Fibroblast of peridontal ligament (primary cell): ENCODE data around the gene NEU1.

Experiments used
- DNase-seq: peaks from one replicate; pipeline ENCODE4 v3.0.0-alpha.2; 2010; ENCODE audit errors: extremely low read depth

The NEU1 gene

DNA sequence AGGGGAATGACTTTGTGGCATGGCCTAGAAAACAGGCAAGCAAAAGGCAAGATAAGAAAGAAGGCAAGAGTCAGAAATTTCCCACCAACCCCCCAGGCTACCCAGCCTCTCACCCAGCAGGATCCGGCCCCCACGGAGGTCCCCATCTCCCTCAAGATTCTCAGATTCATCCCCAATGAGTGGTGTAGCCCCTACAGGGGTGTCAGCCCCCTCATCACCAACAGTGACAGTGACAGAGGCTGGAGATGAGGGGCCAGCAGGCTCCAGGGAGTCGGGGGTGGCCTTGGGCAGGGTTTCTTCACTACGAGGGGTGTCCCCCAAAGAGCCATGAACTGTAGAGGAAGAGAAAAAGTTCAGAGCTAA, 33.9 kb upstream of the NEU1 start:
- no peak for DNase-seq

DNA sequence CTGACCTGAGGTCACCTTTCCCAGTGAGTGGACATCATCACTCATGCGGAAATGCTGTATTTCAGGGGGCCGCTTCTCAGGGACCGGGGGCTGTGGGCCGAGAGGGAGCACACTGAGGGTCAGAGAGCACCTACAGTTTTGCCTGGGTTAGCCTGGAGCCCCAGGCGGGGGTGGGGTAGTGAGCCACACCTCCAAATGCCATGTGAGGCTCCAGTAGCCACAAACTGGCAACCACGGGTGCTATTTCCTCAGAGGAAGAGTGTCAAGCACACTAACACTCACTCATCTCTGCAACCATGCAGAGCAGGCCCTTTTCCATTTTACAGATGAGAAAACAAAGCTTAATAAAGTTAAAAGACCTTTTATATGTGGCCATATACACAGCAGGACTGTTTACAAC, 30.2 kb upstream of the NEU1 start:
- DNase-seq = no peak

DNA sequence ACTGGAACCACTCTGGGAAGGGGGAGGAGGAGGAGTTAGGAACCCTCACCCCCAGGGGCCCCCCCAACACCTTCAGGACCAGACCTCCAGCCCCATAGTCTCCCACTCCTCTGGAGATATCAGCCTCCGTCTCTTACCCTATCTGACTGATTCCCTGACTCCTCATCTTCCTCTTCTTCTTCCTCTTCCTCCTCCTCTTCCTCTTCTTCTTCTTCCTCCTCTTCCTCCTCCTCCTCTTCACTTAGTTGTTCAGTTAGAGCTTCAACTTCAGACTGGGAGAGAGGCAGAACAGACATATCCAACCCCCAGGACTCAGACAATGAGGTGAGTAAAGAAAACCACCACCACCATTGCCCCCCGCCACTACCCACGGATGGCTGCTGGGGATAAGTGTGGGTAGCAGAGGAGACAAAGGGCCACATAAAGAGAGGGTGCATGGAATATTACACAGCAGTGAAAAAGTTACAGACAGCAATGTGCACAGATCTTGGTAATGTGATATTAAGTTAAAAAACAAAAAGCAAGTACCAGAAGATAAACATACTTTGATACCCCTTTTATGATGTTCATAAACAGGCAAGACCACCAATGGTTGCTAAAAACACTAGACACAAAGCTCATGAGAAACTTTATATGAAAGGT, 26.8 kb upstream of the NEU1 start:
- DNase-seq = no peak

DNA sequence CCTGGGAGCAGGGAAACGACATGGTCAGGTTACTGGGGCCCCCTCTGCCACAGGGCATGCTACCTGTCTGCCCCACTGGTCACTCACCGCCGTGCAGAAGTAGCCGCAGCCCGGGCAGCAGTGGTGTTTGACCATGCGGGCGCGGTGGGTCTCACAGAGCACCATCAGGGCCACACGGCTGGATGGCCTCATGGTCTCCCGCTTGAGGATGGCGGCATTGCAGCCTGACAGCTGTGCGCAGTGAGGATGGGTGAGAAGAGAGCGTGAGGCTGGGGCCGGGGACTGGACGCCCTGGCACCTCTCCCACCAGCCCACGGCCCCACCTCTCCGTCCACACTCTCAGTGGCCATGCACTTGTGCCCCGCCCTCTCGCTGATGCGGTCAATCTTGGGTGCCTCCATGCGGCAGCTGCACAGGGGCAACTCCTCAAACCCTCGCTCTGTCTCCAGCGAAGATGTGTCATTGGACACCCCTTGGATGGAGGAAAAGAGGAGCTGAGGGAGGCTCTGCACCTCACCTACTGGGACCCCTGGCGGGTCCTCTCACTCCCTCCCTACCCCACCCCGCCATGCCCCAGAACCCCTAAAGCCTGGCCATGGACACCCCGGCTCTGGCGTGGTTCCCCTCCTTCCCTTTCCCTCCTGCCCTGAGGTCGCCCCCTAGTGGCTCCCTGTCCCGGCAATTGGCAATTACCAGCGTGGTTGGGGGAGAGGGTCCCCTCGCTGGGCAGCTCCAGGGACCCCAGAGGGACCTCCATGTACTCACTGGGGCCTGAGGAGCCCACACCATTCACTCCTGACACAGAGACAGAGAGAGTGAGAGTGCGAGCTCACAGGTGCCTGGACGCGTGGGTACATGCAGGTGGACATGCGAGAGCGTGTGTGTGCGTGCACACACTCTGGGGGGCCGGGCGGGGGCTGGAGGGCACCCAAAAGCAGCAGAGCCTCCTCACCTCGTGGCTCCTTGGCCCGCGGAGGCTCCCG, 25.9 kb upstream of the NEU1 start:
- no peak for DNase-seq

DNA sequence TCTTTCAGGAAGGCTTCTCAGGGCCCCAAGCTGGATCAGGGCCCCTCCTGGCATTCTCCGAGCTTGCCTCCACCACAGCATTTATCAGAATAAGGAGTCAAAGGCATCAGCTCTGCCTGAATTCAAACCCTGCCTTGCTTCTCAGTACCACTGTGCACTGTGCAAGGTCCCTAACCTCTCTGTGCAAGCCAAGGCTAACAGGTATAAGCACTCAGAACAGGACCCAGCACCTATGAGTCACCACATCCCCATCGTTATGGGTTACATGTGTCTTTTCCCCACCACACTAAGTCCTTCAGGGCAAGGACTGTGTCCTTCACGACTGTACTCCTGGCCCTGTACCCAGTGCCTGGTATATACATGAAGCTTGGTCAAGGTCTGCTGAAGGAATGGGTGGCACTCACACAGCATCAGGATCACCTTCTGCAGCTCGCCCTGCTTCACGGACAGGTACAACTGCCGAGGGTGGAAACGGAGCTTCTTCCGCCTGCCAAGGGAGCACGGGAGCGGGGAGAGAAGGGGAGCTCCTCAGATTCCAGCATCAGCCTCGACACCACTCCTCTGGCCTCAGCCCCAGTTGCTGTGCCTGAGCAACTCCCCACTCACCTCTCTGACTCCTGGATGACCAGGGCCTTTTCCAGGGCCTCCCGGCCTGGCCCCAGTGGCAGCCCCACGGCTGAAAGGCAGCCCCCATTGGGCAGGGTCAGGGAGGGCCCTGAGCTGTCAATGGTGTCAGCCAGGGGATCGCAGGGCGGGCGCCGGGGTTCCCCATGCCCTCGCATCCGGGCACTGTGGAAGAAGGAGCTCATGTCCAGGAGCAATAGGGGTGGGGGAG, 24.8 kb upstream of the NEU1 start:
- DNase-seq = no peak

DNA sequence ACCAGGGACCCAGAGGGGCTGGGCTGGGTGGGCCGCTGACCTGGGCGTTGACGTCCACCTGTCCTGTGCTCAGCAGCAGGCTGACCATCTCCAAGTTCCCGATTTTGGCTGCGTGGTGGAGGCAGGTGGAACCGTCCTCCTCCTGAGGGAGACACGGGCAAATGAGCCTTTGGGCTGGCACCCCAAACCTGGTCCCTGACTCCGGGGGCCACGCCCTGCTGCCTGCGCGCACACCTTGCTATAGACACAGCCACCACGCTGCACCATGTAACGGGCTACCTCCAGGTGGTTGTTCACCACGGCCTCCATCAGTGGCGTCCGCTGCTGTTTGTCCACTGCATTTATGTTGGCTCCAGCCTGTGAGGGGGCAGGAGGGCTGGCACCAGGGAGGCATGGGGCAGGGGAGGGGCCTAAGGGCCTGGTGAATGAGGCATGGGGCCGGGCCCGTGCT, 23.9 kb upstream of the NEU1 start:
- no peak for DNase-seq

DNA sequence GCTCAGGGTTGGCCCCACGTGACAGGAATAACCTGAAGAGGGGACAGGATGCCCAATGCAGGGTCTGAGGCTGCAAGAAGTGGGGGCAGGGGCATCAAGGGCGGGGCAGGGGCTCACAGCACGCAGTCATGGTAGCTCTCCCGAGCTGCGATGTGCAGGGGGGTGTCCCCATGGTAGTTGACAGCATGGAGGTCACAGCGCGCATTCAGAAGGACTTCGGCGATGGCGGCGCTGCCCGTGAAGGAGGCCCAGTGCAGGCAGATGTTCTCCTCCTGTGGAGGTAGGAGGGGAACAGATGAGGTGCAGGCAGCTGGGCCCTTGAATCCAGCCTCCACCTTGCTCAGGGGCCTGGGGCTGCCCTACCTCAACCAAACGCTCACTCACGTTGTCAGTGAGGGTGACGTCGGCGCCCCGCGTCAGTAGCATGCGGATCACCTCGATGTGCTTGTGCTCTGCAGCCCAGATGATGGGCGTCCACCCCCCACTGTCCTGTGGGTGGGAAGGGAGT, 22.0 kb upstream of the NEU1 start:
- DNase-seq = no peak

DNA sequence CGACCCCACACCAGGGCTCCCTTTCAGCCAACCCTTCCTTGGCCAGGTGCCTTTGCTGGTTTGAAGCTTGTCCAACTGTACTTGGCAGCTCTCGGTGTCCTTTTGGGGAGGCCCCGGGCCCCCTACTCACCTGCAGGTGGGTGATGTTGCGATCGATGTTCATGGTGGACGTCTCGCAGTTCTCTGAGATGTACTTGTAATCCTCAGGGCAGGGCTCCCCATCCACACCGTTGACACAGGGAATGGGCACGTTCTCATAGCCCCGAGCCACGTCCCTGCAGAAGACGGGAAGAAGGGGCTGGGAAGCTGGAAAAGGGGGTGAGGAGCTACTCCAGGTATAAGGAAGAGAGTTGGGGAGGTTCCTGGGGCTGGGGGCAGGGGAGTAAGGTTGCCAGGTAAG, 21.1 kb upstream of the NEU1 start:
- no peak for DNase-seq

DNA sequence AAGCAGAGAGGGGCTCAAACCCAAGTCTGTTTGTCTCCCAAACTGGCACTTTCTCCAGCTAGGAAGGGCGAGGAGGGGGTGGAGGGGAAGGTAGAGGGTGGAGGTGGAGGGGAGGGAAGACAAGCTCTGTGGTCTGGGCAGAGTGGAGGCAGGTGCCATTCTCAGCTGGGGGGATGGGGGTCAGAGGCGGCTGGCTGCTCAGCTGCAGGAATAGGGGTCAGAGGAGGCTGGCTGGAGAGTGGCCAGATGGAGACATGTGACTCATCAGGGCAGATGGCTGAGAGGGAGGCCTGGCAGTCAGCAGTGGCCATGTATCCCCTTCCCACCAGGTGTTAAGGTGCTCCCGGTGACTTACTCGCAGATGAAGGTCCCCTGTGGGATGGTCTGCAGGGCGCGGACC, 19.7 kb upstream of the NEU1 start:
- DNase-seq = no peak

DNA sequence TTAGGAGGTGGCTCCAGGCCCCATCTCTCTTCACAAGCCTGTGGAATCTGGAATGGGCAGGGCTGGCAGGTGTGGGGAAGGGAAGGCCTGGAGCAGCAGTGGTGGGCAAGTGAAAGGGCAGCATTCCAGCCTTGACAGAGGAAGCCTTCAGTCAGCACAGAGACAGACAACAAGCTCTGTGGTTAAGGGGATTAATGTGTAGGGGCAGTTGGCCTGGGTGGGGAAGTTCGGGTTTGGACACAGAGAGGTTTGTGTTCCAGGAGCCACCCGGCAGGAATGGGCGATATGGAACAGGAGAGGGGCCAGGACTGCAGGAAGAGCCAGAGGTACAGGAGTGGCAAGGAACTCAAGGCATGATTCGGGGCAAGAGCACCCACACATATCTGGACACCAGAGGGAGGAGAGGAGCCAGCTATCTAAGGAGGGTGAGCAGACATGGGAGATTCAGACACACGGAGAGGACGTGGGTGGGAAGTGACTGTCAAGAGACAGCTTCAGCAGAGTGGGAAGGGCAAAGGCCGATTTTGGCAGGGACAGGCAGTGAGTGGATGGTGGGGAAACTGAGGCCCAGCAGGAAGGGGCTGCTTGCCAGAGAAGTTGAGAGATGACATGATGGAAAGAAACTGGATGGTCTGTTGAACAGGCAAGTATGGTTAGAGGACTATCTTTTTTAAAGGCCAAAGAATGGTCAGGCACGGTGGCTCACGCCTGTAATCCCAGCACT, 18.7 kb upstream of the NEU1 start:
- DNase-seq = no peak

DNA sequence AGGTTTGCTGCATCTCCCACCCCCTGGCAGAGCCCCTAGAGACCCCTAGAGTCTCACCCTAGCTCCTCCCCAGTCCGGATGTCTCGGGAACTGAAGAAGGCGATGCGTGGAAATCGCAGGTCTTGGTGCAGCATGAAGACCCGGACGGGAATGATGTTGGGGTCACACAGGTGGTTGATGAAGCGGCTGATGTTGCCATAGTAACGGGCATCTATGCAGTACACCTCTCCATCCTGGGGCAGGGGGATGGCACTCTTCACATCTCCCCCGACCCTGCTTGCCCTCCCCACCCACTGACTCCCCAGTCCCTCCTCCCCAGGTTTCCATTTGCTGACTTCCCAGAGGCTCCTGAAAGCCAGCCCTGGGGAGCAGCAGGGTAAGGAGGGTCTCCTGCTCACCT, 18.0 kb upstream of the NEU1 start:
- no peak for DNase-seq

DNA sequence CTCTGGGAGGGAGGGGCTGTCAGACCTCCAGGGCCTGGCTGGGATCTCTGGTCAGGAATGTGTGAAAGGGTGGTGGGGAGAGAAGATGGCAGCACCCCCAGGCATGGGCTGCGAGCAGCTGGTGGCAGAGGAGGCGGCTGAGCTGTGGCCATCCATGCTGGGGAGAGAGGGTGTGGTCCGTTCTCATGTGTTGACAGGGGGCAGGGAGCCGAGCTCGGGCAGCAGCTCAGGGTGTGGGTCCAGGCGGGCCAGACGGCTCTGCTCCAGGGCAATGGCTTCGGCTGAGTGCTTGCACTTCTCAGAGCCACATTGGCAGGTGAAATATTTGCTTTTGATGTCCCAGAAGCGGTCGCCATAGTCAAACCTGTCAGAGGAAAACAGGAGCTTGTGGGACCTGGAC, 17.3 kb upstream of the NEU1 start:
- no peak for DNase-seq

DNA sequence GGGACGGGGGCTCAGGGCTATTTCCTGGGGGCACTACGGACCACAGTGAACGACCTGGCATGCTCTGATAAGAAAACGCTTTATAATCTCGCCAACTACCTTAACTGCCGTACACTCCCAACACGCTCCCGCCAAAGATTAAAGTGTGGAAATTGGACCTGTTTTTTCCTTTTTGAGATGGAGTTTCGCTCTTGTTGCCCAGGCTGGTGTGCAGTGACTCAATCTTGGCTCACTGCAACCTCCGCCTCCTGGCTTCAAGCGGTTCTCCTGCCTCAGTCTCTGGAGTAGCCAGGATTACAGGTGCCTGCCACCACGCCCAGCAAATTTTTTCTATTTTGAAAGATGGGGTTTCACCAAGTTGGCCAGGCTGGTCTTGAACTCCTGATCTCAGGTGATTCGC, 16.5 kb upstream of the NEU1 start:
- no peak for DNase-seq

DNA sequence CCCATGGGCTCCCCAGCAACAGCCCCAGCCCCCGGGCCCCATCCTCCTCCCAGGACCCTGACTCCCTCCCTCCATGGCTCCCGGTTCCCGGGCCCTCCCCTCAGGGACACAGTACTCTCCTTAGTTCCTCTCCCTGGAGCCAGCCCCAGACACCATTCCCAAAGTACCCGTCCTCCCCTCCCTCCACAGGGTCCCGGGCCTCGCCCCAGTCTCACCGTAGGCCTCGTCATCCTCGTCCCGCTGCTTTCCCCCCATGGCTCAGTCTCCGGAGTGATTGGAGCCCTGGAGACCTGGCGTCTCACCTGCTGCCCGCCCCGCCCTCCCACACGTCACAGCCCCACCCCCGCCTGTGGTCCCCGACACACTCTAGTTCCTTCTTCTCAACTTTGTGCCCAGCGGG, 16.1 kb upstream of the NEU1 start, which contains the start of gene SLC44A4:
TSS of gene SLC44A4 (minus strand) at position 272 of the 400 bp plus-strand sequence. CDS start at position 255, 17 bp downstream.
- no peak for DNase-seq

DNA sequence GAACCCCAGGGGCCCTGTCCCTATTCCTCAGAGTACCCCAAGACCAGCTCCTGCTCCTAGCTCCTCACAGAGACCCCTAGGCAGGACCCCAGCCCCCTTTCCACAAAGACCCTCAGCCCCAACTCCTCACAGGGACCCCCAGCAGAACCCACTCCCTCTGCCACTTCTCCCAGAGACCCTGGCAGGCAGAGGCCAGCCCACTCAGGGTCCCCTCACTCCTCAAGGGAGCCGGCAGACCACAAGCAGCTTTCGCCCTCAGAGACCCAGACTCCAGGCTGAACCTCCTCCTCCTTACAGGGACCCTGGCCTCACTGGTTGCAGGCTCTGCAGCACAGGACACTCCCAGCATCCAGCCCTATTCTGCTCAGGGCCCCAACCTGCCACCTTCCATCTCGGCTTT, 15.6 kb upstream of the NEU1 start:
- DNase-seq = no peak

DNA sequence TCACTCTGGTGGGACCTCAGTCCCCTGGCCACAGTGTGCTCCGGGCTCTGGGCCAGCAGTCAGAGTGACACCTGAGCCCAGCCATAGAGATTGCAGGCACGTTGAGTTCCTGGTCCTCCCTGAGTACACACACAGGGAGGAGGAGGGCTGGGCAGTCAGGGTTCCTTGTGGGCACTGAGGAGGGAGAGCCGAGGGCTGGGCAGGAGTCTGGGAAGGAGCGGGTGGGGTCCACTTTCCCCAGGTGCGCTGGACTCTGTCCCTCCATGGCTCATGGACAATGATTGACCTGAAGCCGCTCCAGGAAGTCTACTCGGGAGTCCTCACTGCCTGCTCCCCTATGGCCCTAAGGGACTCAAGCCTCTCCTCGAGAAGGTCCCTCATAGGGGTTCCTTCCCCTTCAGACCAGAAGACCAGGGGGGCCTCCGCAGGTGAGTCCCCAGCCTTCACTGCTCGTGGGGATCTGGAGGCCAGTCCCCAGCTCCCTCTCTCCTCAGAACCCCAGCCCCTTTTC, 15.1 kb upstream of the NEU1 start:
- no peak for DNase-seq

DNA sequence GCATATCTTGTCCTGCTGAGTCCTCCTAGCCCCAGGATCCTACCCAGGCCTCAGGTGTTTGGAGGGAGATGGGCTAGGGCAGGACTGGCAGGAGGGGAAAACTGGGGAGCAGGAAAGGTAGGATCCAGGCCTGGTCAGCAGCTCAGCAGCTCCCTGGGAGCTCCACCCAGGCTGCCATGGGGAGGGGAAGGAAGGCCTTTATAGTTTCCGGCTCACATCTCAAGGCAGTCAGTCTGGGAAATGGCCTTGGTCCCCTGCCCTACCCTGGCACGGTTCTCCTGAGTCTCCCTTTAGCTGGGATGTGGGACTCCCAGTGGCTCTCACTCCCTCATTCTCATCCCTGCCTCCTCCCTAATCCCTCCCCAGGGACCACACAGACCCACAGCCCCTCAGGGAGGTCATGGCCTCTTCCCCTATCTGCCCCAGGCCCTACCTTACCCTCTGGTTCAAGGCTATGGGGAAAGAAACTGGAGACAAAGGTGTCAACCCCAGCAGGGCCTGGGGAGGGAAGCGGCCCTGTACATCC, 14.6 kb upstream of the NEU1 start:
- no peak for DNase-seq

DNA sequence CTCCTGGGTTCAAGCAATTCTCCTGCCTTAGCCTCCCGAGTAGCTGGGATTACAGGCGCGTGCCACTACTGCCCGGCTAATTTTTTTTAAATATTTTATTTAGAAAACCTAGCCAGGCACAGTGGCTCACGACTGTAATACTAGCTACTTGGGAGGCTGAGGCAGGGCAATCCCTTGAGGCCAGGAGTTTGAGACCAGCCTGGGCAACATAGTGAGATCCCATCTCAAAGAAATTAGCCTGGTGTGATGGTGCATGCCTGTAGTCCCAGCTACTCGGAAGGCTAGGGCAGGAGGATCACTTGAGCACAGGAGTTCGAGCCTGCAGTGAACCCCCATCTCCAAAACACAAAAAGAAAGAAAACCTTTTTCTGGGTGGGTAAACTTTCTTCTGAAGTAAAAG, 13.7 kb upstream of the NEU1 start:
- DNase-seq = no peak

DNA sequence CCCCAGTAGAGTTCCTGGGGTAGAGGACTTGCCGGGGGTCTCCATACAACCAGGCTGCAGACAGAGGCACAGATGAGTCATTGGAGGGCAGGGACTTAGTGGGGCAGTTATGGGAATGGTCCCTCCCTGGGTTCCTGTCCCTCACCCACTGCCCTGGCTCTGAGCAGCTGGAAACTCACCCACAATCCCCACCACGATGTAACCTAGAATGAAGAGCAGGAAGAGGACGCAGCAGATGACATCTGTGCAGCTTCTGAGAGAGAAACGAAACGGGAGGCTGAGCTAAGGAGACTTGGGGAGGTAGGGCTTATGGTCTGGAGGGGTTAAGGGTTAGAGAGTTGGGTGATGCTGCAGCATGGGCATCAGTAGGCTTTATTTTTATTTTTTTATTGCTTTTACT, 13.3 kb upstream of the NEU1 start:
- DNase-seq = no peak

DNA sequence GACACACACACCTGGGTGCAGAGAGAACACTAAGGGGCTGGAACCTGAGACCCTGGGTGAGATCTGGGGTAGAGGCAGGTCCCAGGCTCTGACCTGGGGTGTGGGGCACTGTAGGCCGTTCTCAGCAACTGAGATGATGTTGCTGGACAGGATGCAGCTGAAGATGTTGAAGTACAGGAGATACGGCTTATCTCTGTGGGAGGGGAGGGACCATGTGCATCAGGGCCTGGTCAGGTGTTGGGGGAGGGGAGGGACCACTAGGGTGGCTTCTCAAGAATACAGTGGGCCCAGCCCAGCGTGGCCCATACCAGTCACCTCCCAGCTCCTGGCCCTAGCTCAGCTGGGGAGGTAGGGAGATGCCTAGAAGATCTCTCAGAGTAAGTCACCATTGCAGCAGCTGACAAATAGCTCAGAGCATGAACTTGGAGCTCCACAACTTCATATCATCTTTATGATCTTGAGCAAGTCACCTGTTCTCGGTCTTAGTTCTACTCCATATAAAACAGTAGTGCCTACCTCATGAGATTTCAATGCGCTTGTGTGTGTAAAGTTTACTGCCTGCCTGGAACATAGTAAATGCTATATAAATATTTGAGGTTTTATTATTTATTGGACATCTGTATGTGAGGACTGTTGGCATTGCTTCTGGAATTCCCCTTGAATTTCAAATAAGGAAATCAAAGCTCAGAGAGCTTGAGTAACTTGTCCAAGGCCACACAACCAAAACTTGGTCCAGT, 12.4 kb upstream of the NEU1 start:
- peak; percentile 12 for DNase-seq
